Uterus (tissue), 4 donors: ENCODE results near the gene CTDSPL. TPM values are rescaled to one million over a fixed set of nuclear protein-coding genes. Genes with fewer than 3 reads are reported as not detected.

ENCODE experiments used
- DNase-seq, 2 donors: peaks; one replicate each; pipeline ENCODE4 v3.0.0-alpha.2; 2019 to 2020
- H3K27ac ChIP-seq, 2 donors: fragments of 200-600 bp; sonication (generic); 1 replicate in 1 of 2; 2 replicates in 1 of 2; pipeline ENCODE4 v1.5.1; 2016 to 2018
- H3K27me3 ChIP-seq, 2 donors: fragments of 200-600 bp; sonication (generic); one replicate each; pipeline ENCODE4 v1.5.1; 2018 to 2019; ENCODE audit warnings: control low read depth in 1 of 2
- H3K36me3 ChIP-seq, 2 donors: fragments of 200-600 bp; sonication (generic); one replicate each; pipeline ENCODE4 v1.5.1; 2019; ENCODE audit warnings: control low read depth in 1 of 2
- H3K4me1 ChIP-seq, 2 donors: fragments of 200-600 bp; sonication (generic); one replicate each; pipeline ENCODE4 v1.5.1; 2018 to 2019; ENCODE audit warnings: control low read depth in 1 of 2
- H3K4me3 ChIP-seq, 2 donors: fragments of 200-600 bp; sonication (generic); 1 replicate in 1 of 2; 2 replicates in 1 of 2; pipeline ENCODE4 v1.5.1; 2018 to 2019; ENCODE audit warnings: mild to moderate bottlenecking in 1 of 2
- H3K9me3 ChIP-seq, 2 donors: fragments of 200-600 bp; sonication (generic); one replicate each; pipeline ENCODE4 v1.5.1; 2019; ENCODE audit warnings: control low read depth in 1 of 2
- CTCF ChIP-seq, 4 experiments: fragments of 200-600 bp in 2 of 4; fragments of 450-650 bp in 2 of 4; sonication (generic) in 2 of 4; IDR thresholded peaks; one replicate each; pipeline ENCODE4 v1.5.1; 2016 to 2019; ENCODE audit warnings: antibody characterized with exemption in 4 of 4, mild to moderate bottlenecking in 2 of 4, moderate library complexity in 1 of 4
- POLR2A ChIP-seq, 2 donors: fragments of 450-650 bp; IDR thresholded peaks; one replicate each; pipeline ENCODE4 v1.6.1; 2016; ENCODE audit warnings: antibody characterized with exemption in 2 of 2, mild to moderate bottlenecking in 1 of 2, moderate library complexity in 1 of 2
- intact Hi-C: fragments of 100-400 bp; cut with DNase I; formaldehyde crosslinking; loops from one replicate; pipeline ENCODE4 v1.15.1; 2023; ENCODE audit warnings: low total_unique reads
- total RNA-seq, 4 donors: library from RNA; depleted of rRNA in 3 of 4; stranded (reverse); fragments of >200 nt in 3 of 4; gene quantifications; one replicate each; pipeline versions ENCODE4 v1.1.0 to v1.2.4, GENCODE V29; 2014 to 2023
- donor health status: DM: yes; HTN: yes; CAD: no.

The CTDSPL gene
- total RNA-seq, 4 donors from 2014 or later = 6.4 to 55.9 (median 28.7) TPM

GRCh38 chr3:38007754-38008090 lies 146.0 kb downstream of the CTDSPL start:
- Histone ChIP-seq H3K9me3 (no peaks in the 10 kb centered on the region), H3K4me3 (no peak overlapping the region), H3K36me3 (no peaks in the 10 kb centered on the region), H3K4me1 (no peaks in the 10 kb centered on the region), H3K27ac (no peak overlapping the region), H3K27me3 (no peaks in the 10 kb centered on the region)
- TF ChIP-seq POLR2A (IDR thresholded peaks at IDR 0.05) = no peak
- no peak for TF ChIP-seq CTCF (IDR thresholded peaks at IDR 0.05)
- intact Hi-C loops = loop anchor here (10.0 kb wide), 1 partner anchor 153 kb away; no protein-coding TSS in a partner anchor
- no peak for DNase-seq

- no peaks in the 10 kb centered on the region for H3K27me3 ChIP-seq
- H3K36me3 ChIP-seq = no peaks in the 10 kb centered on the region
- intact Hi-C loops = loop anchor here (10.0 kb wide), 1 partner anchor 153 kb away; no protein-coding TSS in a partner anchor
- H3K27ac ChIP-seq = no peak overlapping the region
- no peaks in the 10 kb centered on the region for H3K9me3 ChIP-seq
- no peaks in the 10 kb centered on the region for H3K4me1 ChIP-seq
- DNase-seq = no peak
- no peak overlapping the region for H3K4me3 ChIP-seq
- TF ChIP-seq CTCF (IDR thresholded peaks at IDR 0.05) (no peak), POLR2A (IDR thresholded peaks at IDR 0.05) (no peak)
Observed at GRCh38 chr3:38008191-38008701, 146.6 kb downstream of the CTDSPL start.

GRCh38 chr3:38008971-38009580 lies 147.4 kb downstream of the CTDSPL start:
- H3K9me3 ChIP-seq = no peaks in the 10 kb centered on the region
- H3K36me3 ChIP-seq = no peaks in the 10 kb centered on the region
- H3K27ac ChIP-seq = no peak overlapping the region
- no peak overlapping the region for H3K4me3 ChIP-seq
- H3K27me3 ChIP-seq = no peaks in the 10 kb centered on the region
- intact Hi-C loops = loop anchor here (10.0 kb wide), 1 partner anchor 154 kb away; no protein-coding TSS in a partner anchor
- no peaks in the 10 kb centered on the region for H3K4me1 ChIP-seq
- DNase-seq = no peak
- no peak for TF ChIP-seq POLR2A (IDR thresholded peaks at IDR 0.05)
- no peak for TF ChIP-seq CTCF (IDR thresholded peaks at IDR 0.05)

- no peak for TF ChIP-seq CTCF (IDR thresholded peaks at IDR 0.05)
- no peak for TF ChIP-seq POLR2A (IDR thresholded peaks at IDR 0.05)
- no peaks in the 10 kb centered on the region for H3K4me1 ChIP-seq
- H3K36me3 ChIP-seq = no peaks in the 10 kb centered on the region
- DNase-seq = no peak
- H3K4me3 ChIP-seq = no peak overlapping the region
- no peaks in the 10 kb centered on the region for H3K27me3 ChIP-seq
- H3K9me3 ChIP-seq = no peaks in the 10 kb centered on the region
- intact Hi-C loops = loop anchor here (10.0 kb wide), 1 partner anchor 155 kb away; no protein-coding TSS in a partner anchor
- no peak overlapping the region for H3K27ac ChIP-seq
Observed at GRCh38 chr3:38009807-38010591, 148.3 kb downstream of the CTDSPL start.

GRCh38 chr3:38011111-38011510 lies 149.4 kb downstream of the CTDSPL start:
- H3K9me3 ChIP-seq = no peaks in the 10 kb centered on the region
- TF ChIP-seq CTCF (IDR thresholded peaks at IDR 0.05) = no peak
- TF ChIP-seq POLR2A (IDR thresholded peaks at IDR 0.05) = no peak
- no peak for DNase-seq

More at GRCh38 chr3:38011111-38011510, 149.4 kb downstream of the CTDSPL start:
- intact Hi-C loops = no loop called here
- H3K36me3 ChIP-seq = no peaks in the 10 kb centered on the region
- no peak overlapping the region for H3K4me3 ChIP-seq
- H3K4me1 ChIP-seq = no peaks in the 10 kb centered on the region
- no peaks in the 10 kb centered on the region for H3K27me3 ChIP-seq
- H3K27ac ChIP-seq = no peak overlapping the region
